Prostate gland (tissue), 2 donors: ENCODE data around the gene FUNDC1.

Source experiments
- POLR2A ChIP-seq: fragments of 450-650 bp; IDR thresholded peaks from one replicate; pipeline ENCODE4 v1.6.1; 2016; ENCODE audit warnings: antibody characterized with exemption, mild to moderate bottlenecking
- POLR2AphosphoS5 ChIP-seq: sonication (generic); formaldehyde crosslinking; IDR thresholded peaks from one replicate; pipeline ENCODE4 v1.6.1; 2017; ENCODE audit warnings: antibody characterized with exemption
- TF ChIP-seq, protein P1 (sequence below), 4 experiments: fragments of 200-600 bp in 2 of 4; fragments of 450-650 bp in 2 of 4; sonication (generic) in 2 of 4; IDR thresholded peaks; 1 replicate in 3 of 4; 2 replicates in 1 of 4; pipeline ENCODE4 v1.5.1; 2016 to 2019; ENCODE audit warnings: antibody characterized with exemption in 4 of 4, mild to moderate bottlenecking in 2 of 4, moderate library complexity in 2 of 4

DNA sequence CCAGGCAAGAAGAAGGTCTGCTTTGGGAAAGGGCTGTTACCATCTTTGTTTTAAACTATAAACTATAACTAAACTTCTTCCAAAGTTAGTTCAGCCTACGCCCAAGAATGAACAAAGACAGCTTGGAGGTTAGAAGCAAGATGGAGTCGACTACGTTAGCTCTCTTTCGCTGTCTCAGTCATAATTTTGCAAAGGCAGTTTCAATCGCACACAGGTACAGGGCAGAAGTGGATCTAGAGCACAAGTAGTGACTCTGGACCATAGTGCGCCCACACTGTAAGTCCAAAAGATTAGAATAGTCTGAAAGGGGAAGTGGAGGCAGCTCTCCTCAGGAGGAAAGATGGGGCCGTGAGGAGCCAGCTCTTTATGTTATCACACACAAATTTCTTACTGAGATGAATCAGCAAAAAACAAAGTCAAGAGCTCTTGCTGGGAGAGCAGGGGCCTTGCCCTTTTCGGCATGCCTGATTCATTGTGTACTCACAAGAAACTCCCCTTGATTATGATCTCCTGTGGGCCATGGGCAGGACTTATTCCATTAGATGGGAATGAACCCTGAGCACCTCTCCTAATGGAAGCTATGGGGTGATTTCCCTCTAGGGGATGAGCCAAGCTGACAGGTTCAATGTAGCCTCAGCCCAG is 58.6 kb downstream of the FUNDC1 start:
- TF ChIP-seq POLR2A (no peak), POLR2AphosphoS5 (no peak)
- TF ChIP-seq, protein P1, sequence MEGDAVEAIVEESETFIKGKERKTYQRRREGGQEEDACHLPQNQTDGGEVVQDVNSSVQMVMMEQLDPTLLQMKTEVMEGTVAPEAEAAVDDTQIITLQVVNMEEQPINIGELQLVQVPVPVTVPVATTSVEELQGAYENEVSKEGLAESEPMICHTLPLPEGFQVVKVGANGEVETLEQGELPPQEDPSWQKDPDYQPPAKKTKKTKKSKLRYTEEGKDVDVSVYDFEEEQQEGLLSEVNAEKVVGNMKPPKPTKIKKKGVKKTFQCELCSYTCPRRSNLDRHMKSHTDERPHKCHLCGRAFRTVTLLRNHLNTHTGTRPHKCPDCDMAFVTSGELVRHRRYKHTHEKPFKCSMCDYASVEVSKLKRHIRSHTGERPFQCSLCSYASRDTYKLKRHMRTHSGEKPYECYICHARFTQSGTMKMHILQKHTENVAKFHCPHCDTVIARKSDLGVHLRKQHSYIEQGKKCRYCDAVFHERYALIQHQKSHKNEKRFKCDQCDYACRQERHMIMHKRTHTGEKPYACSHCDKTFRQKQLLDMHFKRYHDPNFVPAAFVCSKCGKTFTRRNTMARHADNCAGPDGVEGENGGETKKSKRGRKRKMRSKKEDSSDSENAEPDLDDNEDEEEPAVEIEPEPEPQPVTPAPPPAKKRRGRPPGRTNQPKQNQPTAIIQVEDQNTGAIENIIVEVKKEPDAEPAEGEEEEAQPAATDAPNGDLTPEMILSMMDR (IDR thresholded peaks at IDR 0.05), result no peak
